HG02642 (cell line): ENCODE data around the gene CARD11.

Experiments
- ATAC-seq: cut with Tn5 transposase; IDR thresholded peaks from one replicate; pipeline ENCODE4 v1.9.1; 2021; ENCODE audit warnings: mild to moderate bottlenecking; ENCODE audit not compliant: unreplicated experiment, poor library complexity

CARD11 gene

GRCh38 chr7:2932402-2933251, 111.0 kb downstream of the CARD11 start:
- no peak for ATAC-seq

DNA sequence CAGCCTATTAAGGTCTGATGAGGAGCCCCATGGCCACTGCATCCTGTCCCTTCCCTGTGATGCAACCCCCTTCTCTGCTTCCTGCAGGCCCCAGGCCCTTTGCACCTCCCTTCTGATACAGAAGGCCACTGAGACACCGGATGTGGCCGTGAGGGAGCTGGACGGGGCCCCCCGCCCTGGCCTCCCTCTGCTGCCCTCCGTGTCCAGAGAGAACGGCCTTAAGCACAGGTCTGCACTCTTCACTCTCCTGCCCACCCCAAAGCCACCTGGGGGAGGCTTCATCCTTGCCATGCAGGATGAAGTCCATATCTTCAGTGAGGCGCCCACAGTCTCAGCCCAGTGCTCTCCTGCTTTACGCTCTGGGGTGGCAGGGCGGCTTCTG, 112.6 kb downstream of the CARD11 start:
- no peak for ATAC-seq

DNA sequence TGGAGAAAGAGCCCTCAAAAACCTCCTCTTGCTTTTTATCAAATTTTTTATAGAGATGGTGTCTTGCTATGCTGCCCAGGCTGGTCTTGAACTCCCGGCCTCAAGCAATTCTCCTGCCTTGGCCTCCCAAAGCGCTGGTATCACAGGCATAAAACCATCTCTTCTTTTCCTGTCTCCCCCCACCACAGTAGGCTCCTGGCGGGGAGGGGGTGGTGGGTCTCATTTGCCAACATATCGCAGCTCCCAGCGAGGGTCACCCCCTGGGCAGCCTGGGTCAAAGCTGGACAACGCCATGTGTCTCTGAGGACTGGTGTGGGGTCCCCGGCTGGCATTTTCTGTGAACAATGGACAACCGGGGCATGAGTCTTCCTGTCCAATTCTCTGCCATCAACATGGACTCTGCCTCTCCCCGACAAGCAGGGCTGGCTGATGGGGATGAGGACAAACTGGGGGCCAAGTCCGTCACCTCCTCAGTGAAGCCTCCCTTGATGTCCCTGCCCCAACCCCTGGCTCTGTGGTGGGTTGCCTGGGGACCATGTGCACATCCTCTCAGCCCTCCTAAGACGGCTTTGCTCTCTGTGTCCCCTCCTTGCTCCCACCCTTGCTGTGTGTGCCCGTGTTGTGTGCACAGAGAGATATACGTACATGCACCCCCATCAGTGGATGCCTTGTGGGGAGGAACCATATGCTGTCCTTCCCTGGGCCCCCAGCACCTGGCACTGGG, 113.2 kb downstream of the CARD11 start:
- ATAC-seq: no peak

GRCh38 chr7:2929321-2930201, 114.1 kb downstream of the CARD11 start:
- ATAC-seq: no peak

GRCh38 chr7:2928613-2929311, 114.9 kb downstream of the CARD11 start:
- no peak for ATAC-seq

GRCh38 chr7:2928256-2928612, 115.4 kb downstream of the CARD11 start:
- no peak for ATAC-seq

GRCh38 chr7:2927592-2927991, 116.1 kb downstream of the CARD11 start:
- ATAC-seq: no peak

DNA sequence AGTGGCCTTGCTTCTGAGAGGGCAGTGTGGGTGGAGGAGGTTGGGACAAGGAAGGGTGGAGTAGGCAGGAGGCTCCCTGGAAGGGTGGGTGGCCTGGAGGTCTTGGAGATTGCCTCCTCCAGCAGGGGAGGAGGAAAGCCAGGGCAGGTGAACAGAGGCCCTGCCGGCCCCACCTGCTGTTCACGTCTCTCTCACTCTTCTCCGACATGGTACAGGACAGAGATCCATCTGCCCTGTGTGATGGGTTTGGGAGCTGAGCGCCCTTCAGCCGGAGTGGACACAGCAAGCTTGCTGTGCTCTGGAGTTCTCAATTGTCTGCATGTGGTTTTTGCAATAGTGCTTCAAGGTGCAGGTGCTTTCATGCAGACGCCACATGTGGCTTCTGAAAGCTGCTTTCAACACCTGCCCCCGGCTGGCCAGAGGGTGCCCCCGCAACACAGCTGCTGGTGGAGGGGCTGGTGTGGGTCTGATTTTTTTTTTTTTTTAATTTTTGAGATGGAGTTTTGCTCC, 116.7 kb downstream of the CARD11 start:
- no peak for ATAC-seq

DNA sequence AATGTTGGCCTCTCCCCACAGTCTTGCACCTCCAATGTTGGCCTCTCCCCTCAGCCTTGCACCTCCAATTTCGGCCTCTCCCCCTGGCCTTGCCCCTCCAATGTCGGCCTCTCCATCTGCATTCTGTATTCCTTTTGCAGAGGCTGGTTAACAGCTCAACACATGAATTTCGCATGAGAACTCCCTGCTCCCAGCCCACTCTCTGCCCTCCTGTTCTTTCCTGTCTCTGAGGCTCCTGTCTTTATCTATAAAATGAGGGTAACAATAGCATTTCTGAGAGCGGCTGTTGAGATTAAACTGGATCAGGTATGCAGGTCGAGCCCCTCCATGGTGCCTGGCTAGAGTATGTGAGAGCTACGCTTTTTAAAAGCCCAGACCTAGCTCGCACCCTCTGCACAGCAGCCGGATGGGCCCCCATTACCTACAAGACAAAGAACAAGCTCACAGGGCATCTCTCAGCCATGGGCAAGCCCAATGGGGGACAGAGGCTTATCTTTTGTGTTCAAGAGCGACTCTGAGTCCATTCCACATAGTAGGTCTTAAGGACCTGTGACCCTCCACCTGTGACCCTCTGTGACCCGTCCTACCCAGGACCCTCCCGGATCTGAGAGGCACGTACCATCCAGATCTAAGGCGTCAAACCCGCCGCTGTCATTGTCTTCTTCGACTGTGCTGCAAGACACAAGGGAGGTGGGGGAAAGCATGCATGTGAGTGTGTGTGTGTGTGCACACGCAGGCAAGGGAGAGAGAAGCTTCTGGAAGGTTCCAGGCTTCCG, 117.4 kb downstream of the CARD11 start:
- ATAC-seq: no peak

DNA sequence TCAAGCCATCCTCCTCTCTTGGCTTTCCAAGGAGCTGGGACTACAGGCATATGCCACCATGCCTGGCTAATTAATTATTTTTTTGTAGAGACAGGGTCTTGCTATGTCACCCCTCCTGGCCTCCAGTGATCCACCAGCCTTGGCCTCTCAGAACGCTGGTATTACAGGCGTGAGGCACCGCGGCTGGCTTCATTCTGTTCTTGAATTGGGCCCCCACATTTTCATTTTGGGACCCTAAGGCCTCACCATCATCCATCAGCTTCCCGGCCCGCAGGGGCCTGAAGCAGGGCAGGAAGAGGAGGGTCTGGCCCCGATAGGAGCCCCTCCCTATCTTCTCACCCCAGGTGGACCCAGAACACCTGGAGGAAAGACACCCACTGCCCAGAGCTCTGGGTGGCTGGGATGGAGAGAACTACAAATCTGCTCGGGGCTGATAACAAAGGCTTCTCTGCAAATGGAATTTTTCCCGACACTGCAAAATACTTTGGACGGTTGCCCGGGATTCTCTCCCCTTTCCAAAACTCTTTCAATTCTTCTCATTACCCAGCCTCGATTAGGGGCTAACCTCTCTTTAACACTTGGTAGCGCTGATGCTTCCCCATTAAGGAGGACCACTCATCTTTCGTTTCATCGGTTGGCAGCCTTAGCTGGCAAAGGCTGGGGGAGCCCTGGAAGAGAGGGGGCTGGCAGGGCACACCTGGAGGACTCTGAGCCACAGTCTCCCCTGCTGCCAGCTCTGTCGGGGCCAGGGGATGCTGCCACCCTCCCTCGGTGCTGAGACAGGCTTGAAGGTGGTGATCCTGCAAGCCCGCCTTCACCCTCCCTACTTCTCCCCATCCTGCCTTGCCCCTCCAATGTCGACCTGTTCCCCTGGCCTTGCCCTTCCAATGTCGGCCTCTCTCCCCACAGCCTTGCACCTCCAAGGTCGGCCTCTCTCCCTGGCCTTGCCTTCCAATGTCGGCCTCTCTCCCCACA, 118.5 kb downstream of the CARD11 start:
- ATAC-seq: no peak

- ATAC-seq: no peak
Measured at GRCh38 chr7:2923886-2924574, 119.6 kb downstream of the CARD11 start.

GRCh38 chr7:2923291-2923781, 120.3 kb downstream of the CARD11 start:
- ATAC-seq: no peak

GRCh38 chr7:2922866-2923265, 120.8 kb downstream of the CARD11 start:
- no peak for ATAC-seq

DNA sequence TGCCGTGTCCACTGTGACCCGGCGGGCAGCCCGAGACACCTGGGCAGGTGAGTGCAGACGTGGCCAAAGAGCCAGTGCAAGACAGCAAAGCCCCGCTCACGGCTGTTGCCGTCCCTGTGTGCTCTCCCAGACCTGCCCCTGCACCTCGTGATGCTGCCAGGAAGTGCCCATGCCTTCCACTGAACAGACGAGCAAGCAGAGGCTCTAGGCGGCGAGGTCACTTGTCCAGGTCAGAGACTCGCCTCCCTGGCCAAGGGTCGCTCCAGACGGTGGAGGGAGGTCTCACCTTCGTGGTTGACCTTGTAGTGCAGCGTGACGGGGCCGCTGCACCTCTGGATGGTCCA, 121.3 kb downstream of the CARD11 start:
- ATAC-seq: no peak

DNA sequence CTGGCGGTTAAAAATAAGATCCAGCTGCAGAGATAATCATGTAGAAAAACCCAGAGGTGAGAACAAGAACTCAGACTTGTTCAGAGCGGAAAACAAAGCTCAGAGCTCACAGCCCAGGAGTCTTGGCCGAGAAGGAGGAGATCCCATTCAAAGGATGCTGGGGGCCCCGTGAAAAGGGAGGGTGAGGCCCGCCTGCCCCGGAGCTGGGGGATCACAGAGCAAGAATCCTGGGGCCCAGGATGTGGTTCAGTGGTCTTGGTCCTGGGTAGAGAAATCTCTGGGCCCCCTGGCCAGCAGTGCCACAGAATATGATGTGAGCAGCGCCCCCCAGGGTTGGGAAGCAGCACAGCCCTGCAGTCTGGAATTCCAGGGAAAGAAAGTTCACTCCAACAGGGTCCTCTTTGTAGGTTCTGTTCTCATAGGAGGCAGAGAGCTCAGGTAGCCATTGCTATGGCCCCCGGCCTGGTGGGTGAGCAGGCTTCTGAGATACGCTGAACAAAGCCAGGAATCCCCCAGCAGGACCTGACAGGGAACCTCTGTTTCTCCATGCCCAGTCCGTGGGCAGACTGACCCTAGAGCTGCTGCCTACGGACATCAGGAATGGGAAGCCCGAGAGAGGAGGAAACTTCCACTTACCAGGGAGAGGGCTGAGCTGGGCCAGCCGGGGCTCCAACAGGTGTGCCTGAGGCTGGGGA, 121.9 kb downstream of the CARD11 start:
- ATAC-seq: no peak

DNA sequence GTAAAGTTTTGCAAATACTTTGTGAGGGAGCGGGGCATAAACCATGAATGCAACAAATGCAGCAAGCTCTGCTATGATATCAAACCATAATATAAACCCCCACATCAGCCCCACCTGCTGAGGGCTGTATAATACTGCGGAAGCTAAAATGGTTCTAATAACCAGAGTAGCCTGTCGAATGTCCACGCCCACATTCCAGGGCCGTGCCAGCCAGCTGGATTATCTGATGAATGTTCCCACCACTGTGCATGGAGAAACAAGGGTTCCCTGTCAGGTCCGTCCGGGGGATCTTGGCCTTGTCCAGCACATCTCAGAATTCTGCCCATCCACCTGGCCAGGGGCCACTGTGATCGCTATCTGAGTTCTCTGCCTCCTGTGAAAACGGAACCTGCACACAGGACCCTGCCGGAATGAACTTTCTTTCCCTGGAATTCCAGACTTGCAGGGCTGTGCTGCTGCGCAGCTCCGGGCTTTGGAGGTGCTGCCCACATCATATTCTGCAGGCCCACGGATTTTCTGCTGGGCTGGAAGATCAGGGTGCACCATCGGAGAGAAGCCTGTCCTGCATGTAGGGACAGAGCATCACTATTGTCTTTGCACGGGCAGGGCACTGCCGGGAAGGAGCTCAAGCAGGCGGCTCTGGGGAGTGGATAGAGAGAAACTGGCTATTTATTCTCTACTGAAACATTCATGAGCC, 122.6 kb downstream of the CARD11 start:
- no peak for ATAC-seq
